AG09319 (cell line): ENCODE measurements around the gene IGFBP6.
"Not testable (repeated sequence)": the region's sequence is repeated elsewhere in the genome, so short reads cannot be mapped to it uniquely, and the experiment has no call there.

Experiments used
- DNase-seq: peaks from one replicate; pipeline ENCODE4 v3.0.0-alpha.2; 2010; ENCODE audit warnings: low read depth; ENCODE audit errors: extremely low read depth
- TF ChIP-seq, protein P1 (sequence below): IDR thresholded peaks from 2 replicates; pipeline ENCODE4 v1.5.1; 2011; ENCODE audit warnings: low read depth, mild to moderate bottlenecking, inconsistent platforms, low read length, moderate library complexity

IGFBP6 gene

GRCh38 chr12:53090554-53090953 is 6.9 kb upstream of the IGFBP6 start:
- TF ChIP-seq, protein P1, sequence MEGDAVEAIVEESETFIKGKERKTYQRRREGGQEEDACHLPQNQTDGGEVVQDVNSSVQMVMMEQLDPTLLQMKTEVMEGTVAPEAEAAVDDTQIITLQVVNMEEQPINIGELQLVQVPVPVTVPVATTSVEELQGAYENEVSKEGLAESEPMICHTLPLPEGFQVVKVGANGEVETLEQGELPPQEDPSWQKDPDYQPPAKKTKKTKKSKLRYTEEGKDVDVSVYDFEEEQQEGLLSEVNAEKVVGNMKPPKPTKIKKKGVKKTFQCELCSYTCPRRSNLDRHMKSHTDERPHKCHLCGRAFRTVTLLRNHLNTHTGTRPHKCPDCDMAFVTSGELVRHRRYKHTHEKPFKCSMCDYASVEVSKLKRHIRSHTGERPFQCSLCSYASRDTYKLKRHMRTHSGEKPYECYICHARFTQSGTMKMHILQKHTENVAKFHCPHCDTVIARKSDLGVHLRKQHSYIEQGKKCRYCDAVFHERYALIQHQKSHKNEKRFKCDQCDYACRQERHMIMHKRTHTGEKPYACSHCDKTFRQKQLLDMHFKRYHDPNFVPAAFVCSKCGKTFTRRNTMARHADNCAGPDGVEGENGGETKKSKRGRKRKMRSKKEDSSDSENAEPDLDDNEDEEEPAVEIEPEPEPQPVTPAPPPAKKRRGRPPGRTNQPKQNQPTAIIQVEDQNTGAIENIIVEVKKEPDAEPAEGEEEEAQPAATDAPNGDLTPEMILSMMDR, result no peak
- DNase-seq, result no peak

GRCh38 chr12:53091756-53092155 is 5.7 kb upstream of the IGFBP6 start:
- TF ChIP-seq, protein P1, result no peak
- no peak for DNase-seq

- TF ChIP-seq, protein P1, result no peak
- DNase-seq, result no peak
Measured at GRCh38 chr12:53093777-53094393, 3.6 kb upstream of the IGFBP6 start.

GRCh38 chr12:53094394-53094787 is 3.1 kb upstream of the IGFBP6 start:
- TF ChIP-seq, protein P1, result no peak
- DNase-seq, result no peak

GRCh38 chr12:53094796-53095595 is 2.5 kb upstream of the IGFBP6 start:
- DNase-seq, result not testable (repeated sequence)

- DNase-seq, result not testable (repeated sequence)
Measured at GRCh38 chr12:53095596-53095895, 1.9 kb upstream of the IGFBP6 start.

GRCh38 chr12:53096089-53096741 is 1.3 kb upstream of the IGFBP6 start:
- TF ChIP-seq, protein P1, result no peak

DNA sequence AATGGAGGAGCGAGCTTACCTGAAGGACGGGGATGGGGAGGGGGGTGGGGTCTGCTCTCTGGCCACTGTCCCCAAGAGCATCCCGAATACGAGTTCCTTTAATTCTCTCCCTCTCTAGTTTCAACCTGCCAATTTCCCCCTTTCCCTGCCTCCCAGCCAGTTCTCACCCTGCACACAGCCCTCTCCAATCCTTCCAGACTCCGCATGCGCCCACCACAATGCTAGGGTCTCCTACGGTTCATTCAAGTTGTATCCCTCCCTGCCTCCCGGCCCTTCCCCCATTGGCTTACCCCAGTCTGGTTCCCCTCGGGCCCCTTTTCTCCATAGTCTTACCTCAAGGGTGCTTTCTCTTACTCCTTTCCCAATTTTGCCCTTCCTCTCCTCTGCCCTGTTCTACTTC is 708 bp upstream of the IGFBP6 start:
- DNase-seq, result no peak

More at GRCh38 chr12:53096089-53096741, 1.3 kb upstream of the IGFBP6 start:
- DNase-seq, result peak; percentile 85

More for the DNA sequence above, 708 bp upstream of the IGFBP6 start:
- TF ChIP-seq, protein P1, result no peak
